Hippocampal formation (tissue), 2 donors: ENCODE measurements around the gene TRMT13.

Experiments used
- DNase-seq, 2 donors: peaks; one replicate each; lab custom pipeline; 2025; lab: John Stamatoyannopoulos, UW

TRMT13 gene, protein sequence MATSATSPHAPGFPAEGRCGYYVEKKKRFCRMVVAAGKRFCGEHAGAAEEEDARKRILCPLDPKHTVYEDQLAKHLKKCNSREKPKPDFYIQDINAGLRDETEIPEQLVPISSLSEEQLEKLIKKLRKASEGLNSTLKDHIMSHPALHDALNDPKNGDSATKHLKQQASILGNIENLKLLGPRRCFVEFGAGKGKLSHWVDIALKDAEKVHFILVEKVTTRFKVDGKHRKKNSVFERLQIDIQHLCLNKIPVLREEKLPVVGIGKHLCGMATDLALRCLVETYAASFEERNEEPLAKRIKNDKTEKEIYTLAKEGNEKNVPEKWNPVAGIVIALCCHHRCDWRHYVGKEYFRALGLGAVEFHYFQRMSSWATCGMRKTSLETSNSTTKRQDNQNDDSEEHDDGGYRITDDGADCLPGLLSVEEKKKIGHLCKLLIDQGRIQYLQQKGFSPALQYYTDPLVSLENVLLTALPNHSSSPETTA

GRCh38 chr1:100132566-100133477 lies at the start of gene TRMT13, which contains the start of gene SASS6:
Gene TRMT13 (plus strand): TSS chr1:100133163. CDS start chr1:100133169, 6 bp downstream.
Gene SASS6 (minus strand): TSS chr1:100132930. CDS start chr1:100132814, 116 bp downstream.
- DNase-seq: peak; percentile 93 to 98

DNA sequence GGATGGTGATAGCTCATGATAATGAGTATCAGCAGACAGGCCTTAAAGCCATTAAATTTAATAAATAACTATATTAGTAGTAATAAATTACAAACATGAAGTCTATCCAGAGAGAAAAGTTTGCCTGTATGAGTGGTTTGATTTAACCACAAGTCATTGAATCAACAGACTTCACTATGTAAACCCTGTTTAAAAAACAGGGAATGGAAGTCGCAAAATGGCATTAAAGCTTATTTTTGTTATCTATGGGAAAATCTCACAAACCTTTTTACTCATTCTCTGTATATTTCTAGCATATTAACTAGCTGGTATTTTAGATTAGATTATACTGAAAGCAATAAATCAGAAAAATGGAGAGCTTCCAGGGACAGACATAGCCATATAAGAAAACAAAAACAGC lies 45.6 kb upstream of the TRMT13 start:
- no peak for DNase-seq

DNA sequence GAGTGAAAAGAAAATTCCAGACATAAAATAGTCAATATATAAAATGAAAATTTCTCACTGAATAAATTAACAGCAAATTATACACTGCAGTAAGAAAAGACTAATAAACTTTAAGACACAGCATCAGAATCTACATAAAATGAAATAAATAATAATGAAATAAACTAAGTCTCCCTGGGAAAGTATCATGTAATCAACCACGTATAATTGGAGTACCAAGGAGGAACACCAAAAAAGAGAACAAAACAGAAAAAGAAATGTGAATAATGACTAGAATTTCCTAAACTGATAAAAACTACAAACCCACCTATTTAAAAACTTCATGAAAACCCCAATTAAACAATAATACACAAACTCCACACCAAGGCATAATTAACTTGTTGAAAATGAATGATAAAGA lies 43.9 kb upstream of the TRMT13 start:
- DNase-seq: no peak

DNA sequence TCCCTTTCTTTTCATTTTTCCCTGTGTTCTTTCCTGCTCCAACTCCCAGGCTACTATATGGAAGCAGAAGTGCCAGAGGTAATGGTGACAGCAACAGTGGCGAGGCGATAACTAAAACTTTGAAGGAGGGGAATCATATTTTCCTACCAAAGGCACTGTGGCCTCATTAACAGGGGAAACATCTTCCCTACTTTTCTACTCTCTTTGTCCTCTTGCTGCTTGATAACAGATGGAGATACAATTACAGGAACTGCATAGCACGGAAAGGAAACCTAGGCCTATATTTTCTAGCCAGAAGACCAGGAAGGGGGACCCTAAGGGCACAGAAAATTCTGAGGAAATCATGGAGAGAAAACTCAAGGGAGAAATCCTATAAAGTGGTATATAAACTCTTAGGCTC lies 42.5 kb upstream of the TRMT13 start:
- DNase-seq: no peak

DNA sequence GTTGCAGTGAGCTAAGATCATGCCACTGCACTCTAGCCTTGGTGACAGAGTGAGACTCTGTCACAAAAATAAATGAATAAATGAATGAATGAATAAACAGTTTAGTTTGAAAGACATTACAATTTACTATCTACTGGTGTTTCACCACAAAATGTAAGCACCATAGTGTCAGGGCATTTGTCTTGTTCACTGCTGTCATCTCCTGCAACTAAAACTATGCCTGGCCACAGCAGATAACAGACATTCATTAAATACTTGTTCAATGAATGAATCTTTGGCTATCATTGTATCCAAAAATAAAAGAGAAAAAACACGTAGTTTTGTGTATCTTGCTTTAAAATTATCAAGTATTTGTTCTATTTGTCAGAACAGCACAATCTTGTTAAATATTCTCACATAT lies 32.8 kb upstream of the TRMT13 start:
- no peak for DNase-seq

DNA sequence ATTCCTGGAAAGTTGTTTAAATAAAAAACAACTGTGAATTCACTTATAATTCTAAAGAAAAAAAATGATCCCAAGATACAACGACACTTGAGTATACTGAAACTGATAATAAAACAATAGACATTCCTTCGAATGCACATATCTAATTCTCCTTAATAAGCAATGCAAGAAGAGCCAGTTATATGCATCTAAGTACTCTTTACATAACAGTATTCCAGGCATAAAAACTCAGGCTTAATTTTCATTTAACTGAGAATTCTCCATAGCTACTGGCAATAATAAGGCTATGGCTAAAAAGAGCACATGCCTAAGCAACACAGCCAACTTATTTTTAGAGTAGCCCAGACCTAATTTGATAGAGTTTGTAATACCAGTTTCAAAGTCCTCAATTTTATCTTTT lies 31.4 kb upstream of the TRMT13 start:
- DNase-seq: no peak

- DNase-seq: no peak
Measured at GRCh38 chr1:100107696-100108095, 25.3 kb upstream of the TRMT13 start.

- no peak for DNase-seq
Measured at GRCh38 chr1:100109554-100110066, 23.4 kb upstream of the TRMT13 start.

DNA sequence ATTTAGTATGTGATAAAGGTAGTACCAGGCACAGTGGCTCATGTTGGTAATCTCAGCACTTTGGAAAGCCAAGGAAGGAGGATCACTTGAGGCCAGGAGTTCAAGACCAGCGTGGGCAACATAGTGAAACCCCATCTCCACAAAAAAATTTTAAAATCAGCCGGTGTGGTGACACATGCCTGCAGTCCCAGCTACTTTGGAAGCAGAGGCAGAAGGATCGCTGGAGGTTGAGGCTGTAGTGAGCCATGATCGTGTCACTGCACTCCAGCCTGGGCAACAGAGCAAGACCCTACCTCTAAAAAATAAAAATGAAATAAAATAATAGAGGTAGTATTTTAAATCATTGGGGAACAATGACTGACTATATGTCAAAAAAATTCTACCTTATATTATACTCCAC lies 17.4 kb upstream of the TRMT13 start:
- DNase-seq: no peak

- DNase-seq: no peak
Measured at GRCh38 chr1:100122177-100122576, 10.8 kb upstream of the TRMT13 start.

- no peak for DNase-seq
Measured at GRCh38 chr1:100127226-100127625, 5.7 kb upstream of the TRMT13 start.

DNA sequence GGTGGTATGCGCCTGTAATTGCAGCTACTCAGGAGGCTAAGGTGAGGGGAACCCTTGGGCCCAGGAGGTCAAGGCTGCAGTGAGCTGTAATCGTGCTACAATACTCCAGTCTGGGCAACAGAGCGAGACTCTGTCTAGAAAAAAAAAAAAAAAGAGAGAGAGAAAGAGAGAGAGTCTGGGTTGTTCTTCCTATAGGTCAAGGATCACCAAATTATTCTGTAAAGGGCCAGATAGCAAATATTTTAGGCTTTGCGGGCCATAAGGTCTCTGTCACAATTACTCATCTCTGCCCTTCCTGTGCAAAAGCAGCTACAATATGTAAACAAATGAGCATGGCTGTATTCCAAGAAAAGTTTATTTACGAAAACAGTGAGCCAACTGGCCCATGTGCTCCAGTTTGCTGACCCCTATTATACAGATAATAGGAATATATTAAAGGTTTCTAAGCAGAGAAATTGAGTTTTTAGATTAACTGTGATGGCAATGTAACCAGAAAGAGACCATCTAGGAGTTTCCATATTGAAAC lies 2.3 kb upstream of the TRMT13 start:
- no peak for DNase-seq

DNA sequence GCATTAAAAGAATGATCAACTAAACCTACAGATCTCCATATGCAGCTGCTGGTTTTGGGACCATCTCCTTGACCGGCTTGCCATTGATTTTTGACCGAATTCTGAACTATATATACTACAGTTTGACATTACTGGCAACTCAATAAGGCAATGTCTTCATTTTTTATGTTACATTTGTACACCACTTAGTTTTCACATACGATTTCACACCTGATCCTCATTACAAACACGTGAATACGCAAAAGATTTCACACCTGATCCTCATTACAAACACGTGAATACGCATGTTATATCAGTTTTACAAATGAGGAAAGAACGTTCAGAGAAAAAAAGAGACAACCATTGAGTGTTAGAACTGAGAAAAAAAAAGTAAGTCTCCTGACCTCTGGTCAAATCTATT lies 1.3 kb upstream of the TRMT13 start:
- no peak for DNase-seq

GRCh38 chr1:100134872-100135271 lies 1.9 kb downstream of the TRMT13 start:
- DNase-seq: no peak

DNA sequence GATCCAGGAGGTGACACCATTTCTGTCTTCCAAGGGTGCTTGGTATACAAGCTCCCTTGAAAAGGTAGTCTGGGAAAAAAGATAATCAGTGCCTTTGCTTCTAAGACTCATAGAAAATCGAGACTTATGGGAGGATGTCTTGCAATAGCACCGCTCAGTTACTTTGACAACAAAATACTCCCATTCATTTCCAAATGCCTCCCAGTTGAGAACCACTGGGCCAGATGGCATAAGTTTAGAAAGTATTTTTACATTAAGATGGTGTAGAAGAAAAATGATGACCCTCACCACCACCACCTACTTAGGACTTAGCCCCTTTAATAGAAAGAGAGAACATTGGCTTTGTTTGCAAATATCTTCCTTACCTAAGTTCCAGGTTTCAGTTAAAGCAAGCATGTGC lies 4.6 kb downstream of the TRMT13 start:
- DNase-seq: no peak

GRCh38 chr1:100141192-100141591 lies 8.2 kb downstream of the TRMT13 start:
- no peak for DNase-seq

DNA sequence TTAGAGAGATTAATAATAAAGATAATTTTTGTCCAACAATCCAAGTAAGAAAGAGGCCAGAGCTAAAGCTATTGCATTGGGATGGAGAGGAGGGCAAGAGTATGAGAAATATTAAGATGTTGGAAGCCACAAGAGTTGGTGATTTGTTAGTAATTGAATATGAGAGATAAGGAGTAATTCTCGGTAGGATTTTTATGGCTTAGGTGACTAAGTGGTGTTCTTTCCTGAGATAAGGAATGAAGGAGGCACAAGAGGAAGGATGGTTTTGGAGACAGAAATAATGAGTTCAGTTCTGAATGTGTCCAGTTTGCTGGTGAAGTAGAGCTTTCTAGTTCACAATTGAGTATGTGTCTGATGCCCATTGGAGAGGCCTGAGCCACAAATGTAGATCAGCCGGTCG lies 9.4 kb downstream of the TRMT13 start:
- DNase-seq: no peak

GRCh38 chr1:100145116-100145515 lies 12.2 kb downstream of the TRMT13 start:
- no peak for DNase-seq

GRCh38 chr1:100146958-100147357 lies 14.0 kb downstream of the TRMT13 start:
- DNase-seq: no peak

- DNase-seq: no peak
Measured at GRCh38 chr1:100147875-100148274, 14.9 kb downstream of the TRMT13 start.

DNA sequence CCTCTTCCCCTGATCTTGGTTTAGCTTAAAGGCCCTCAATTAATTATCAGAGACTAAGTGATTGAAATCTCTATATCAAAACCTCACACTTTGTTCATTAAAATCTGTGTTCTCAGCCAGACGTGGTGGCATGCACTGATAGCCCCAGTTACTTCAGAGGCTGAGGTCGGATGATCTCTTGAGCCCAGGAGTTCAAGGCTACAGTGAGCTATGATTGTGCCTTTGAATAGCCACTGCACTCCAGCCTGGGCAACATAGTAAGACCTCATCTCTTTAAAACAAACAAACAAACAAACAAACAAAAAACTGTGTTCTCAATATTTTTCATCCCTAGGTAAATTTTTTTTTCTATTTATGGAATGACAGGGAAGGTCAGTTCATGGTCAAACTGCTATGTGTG lies 18.7 kb downstream of the TRMT13 start:
- no peak for DNase-seq

GRCh38 chr1:100152271-100152670 lies 19.3 kb downstream of the TRMT13 start:
- no peak for DNase-seq
